H1 (cell line): ENCODE data around the gene SSB. TPM values are rescaled to one million over a fixed set of nuclear protein-coding genes. Genes with fewer than 3 reads are reported as not detected.

Experiments used
- CTCF ChIA-PET: fragments of 300-600 bp; sonication (Branson Sonifier 250); formaldehyde crosslinking; loops from one replicate; lab custom pipeline; 2021; ENCODE audit not compliant: partially characterized antibody; lab: Charles Lee
- POLR2A ChIA-PET: fragments of 300-600 bp; sonication (Branson Sonifier 250); formaldehyde crosslinking; loops from one replicate; lab custom pipeline; 2021; ENCODE audit warnings: inconsistent platforms; ENCODE audit not compliant: partially characterized antibody; lab: Charles Lee
- DNase-seq, 2 experiments: peaks; one replicate each; pipeline versions ENCODE4 v3.0.0 to v3.0.0-alpha.2; 2010 to 2022; ENCODE audit warnings: low spot score in 2 of 2, low read depth in 1 of 2, mixed read lengths in 1 of 2
- FAIRE-seq: peaks from 2 replicates; lab custom pipeline; 2011; peaks lifted over from hg19 to GRCh38; lab: Jason Lieb, UNC
- H2AFZ ChIP-seq: 2 replicates; pipeline ENCODE4 v1.8.1; 2012; ENCODE audit warnings: low read length, inconsistent platforms
- H2AK5ac ChIP-seq: 2 replicates; pipeline ENCODE4 v1.6.1; 2013; ENCODE audit warnings: low read depth, low read length
- H2BK120ac ChIP-seq: replicated peaks from 2 replicates; pipeline ENCODE3; 2013; ENCODE audit warnings: low read depth, low read length, inconsistent platforms
- H2BK12ac ChIP-seq: 2 replicates; pipeline ENCODE4 v1.6.1; 2013; ENCODE audit warnings: low read depth, low read length
- H2BK15ac ChIP-seq: 2 replicates; pipeline ENCODE4 v1.6.1; 2013; ENCODE audit warnings: low read length
- H2BK20ac ChIP-seq: 2 replicates; pipeline ENCODE4 v1.6.1; 2013; ENCODE audit warnings: low read length
- H2BK5ac ChIP-seq: 2 replicates; pipeline ENCODE4 v1.6.1; 2013; ENCODE audit warnings: low read depth, low read length
- H3K14ac ChIP-seq: 2 replicates; pipeline ENCODE4 v1.6.1; 2013; ENCODE audit warnings: inconsistent platforms; ENCODE audit not compliant: insufficient read length
- H3K18ac ChIP-seq: 2 replicates; pipeline ENCODE4 v1.6.1; 2013; ENCODE audit warnings: low read length; ENCODE audit errors: extremely low read depth
- H3K23ac ChIP-seq: 2 replicates; pipeline ENCODE4 v1.6.1; 2013; ENCODE audit warnings: inconsistent platforms; ENCODE audit not compliant: insufficient read length
- H3K23me2 ChIP-seq: 2 replicates; pipeline ENCODE4 v1.6.1; 2013; ENCODE audit warnings: low read depth, low read length
- H3K27ac ChIP-seq: 2 replicates; pipeline ENCODE4 v1.6.1; 2011; ENCODE audit warnings: low read depth, low read length, inconsistent platforms
- H3K27me3 ChIP-seq, 4 experiments: replicated peaks in 1 of 4; 1 replicate in 1 of 4; 2 replicates in 3 of 4; pipeline versions ENCODE4 v1.6.1 to v1.8.1; 2011 to 2013; ENCODE audit warnings: low read length in 3 of 4, mild to moderate bottlenecking in 3 of 4, inconsistent platforms in 2 of 4, mixed read lengths in 2 of 4, moderate library complexity in 1 of 4; ENCODE audit not compliant: control insufficient read depth in 3 of 4, insufficient read depth in 3 of 4; ENCODE audit errors: extremely low read depth in 1 of 4
- H3K36me3 ChIP-seq, 4 experiments: 2 replicates each; pipeline versions ENCODE4 v1.6.1 to v1.8.1; 2011 to 2013; ENCODE audit warnings: mild to moderate bottlenecking in 4 of 4, low read length in 3 of 4, moderate library complexity in 2 of 4, control low read depth in 1 of 4, inconsistent platforms in 1 of 4; ENCODE audit not compliant: insufficient read depth in 4 of 4, control insufficient read depth in 2 of 4
- H3K4ac ChIP-seq: replicated peaks from 2 replicates; pipeline ENCODE3; 2013; ENCODE audit warnings: low read length, low read depth, mixed read lengths, inconsistent platforms; ENCODE audit not compliant: insufficient read length
- H3K4me1 ChIP-seq, 4 experiments: replicated peaks in 1 of 4; 1 replicate in 1 of 4; 2 replicates in 3 of 4; pipeline versions ENCODE4 v1.6.1 to v1.8.1; 2011 to 2013; ENCODE audit warnings: low read length in 3 of 4, inconsistent platforms in 2 of 4, mixed read lengths in 1 of 4; ENCODE audit not compliant: insufficient read depth in 4 of 4, control insufficient read depth in 3 of 4
- H3K4me2 ChIP-seq, 2 experiments: 2 replicates each; pipeline versions ENCODE4 v1.6.1 to v1.8.1; 2011 to 2013; ENCODE audit warnings: low read depth in 2 of 2, low read length in 2 of 2, control low read depth in 1 of 2, inconsistent platforms in 1 of 2, mild to moderate bottlenecking in 1 of 2; ENCODE audit not compliant: insufficient read depth in 1 of 2
- H3K4me3 ChIP-seq, 4 experiments: fragments of 200-600, 300-600 bp in 1 of 4; sonication (generic), shearing (Covaris generic), sonication (Bioruptor Twin) in 1 of 4; 2 replicates each; pipeline versions ENCODE4 v1.5.1 to v1.8.1; 2011 to 2016; ENCODE audit warnings: low read length in 4 of 4, low read depth in 3 of 4, control low read depth in 2 of 4, inconsistent platforms in 2 of 4, mild to moderate bottlenecking in 2 of 4, mixed read lengths in 1 of 4, moderate library complexity in 1 of 4; ENCODE audit not compliant: insufficient read depth in 2 of 4; ENCODE audit errors: extremely low read depth in 1 of 4
- H3K56ac ChIP-seq: replicated peaks from 2 replicates; pipeline ENCODE3; 2013; ENCODE audit warnings: low read depth, mild to moderate bottlenecking, mixed read lengths, low read length, inconsistent platforms; ENCODE audit not compliant: insufficient read length
- H3K79me1 ChIP-seq: 2 replicates; pipeline ENCODE4 v1.6.1; 2013; ENCODE audit warnings: low read depth, low read length, control low read depth
- H3K79me2 ChIP-seq, 2 experiments: 2 replicates each; pipeline versions ENCODE4 v1.6.1 to v1.8.1; 2012 to 2013; ENCODE audit warnings: low read length in 2 of 2, mild to moderate bottlenecking in 2 of 2, inconsistent platforms in 1 of 2; ENCODE audit not compliant: insufficient read depth in 2 of 2, control insufficient read depth in 1 of 2
- H3K9ac ChIP-seq, 4 experiments: replicated peaks in 1 of 4; 1 replicate in 1 of 4; 2 replicates in 3 of 4; pipeline versions ENCODE4 v1.6.1 to v1.8.1; 2011 to 2013; ENCODE audit warnings: low read depth in 3 of 4, low read length in 3 of 4, control low read depth in 2 of 4, mild to moderate bottlenecking in 2 of 4, moderate library complexity in 2 of 4, inconsistent platforms in 1 of 4; ENCODE audit errors: extremely low read depth in 1 of 4
- H3K9me3 ChIP-seq, 2 experiments: 2 replicates each; pipeline versions ENCODE4 v1.6.1 to v1.8.1; 2012 to 2013; ENCODE audit warnings: mild to moderate bottlenecking in 2 of 2, moderate library complexity in 2 of 2, control low read depth in 1 of 2, inconsistent platforms in 1 of 2, low read depth in 1 of 2, low read length in 1 of 2, mixed read lengths in 1 of 2; ENCODE audit not compliant: insufficient read depth in 2 of 2
- H4K20me1 ChIP-seq, 2 experiments: replicated peaks in 1 of 2; 2 replicates each; pipeline versions ENCODE3 to v1.8.1; 2011 to 2013; ENCODE audit warnings: inconsistent platforms in 2 of 2, low read length in 2 of 2, mild to moderate bottlenecking in 1 of 2; ENCODE audit not compliant: insufficient read depth in 2 of 2, control insufficient read depth in 1 of 2
- H4K5ac ChIP-seq: 2 replicates; pipeline ENCODE4 v1.6.1; 2013; ENCODE audit warnings: low read length, low read depth, mixed read lengths, inconsistent platforms; ENCODE audit not compliant: insufficient read length
- H4K8ac ChIP-seq: 2 replicates; pipeline ENCODE4 v1.8.0; 2013; ENCODE audit warnings: mild to moderate bottlenecking, moderate library complexity, low read length, inconsistent platforms; ENCODE audit not compliant: insufficient read depth; ENCODE audit errors: extremely low read depth
- H4K91ac ChIP-seq: replicated peaks from 2 replicates; pipeline ENCODE3; 2013; ENCODE audit warnings: low read length, mixed read lengths, inconsistent platforms; ENCODE audit not compliant: insufficient read length
- JUND ChIP-seq: IDR thresholded peaks from 2 replicates; pipeline ENCODE4 v1.6.1; 2011; ENCODE audit warnings: mild to moderate bottlenecking, improper control_type of control experiment, low read length
- KDM4A ChIP-seq: IDR thresholded peaks from one replicate; pipeline ENCODE4 v1.7.1; 2012; ENCODE audit warnings: low read depth, mild to moderate bottlenecking, moderate library complexity, low read length, inconsistent platforms; ENCODE audit not compliant: severe bottlenecking
- KDM5A ChIP-seq: fragments of 200-600 bp; IDR thresholded peaks from 2 replicates; pipeline ENCODE4 v1.7.1; 2012; ENCODE audit warnings: mild to moderate bottlenecking, low read length, inconsistent platforms, mixed read lengths
- NANOG ChIP-seq: IDR thresholded peaks from 2 replicates; pipeline ENCODE4 v1.6.1; 2011; ENCODE audit warnings: low read length, low read depth, mild to moderate bottlenecking, inconsistent platforms; ENCODE audit not compliant: insufficient read depth, poor library complexity, severe bottlenecking
- PHF8 ChIP-seq: fragments of 200-600 bp; sonication (generic); conservative IDR thresholded peaks from 2 replicates; pipeline ENCODE4 v1.7.1; 2012; ENCODE audit warnings: low read depth, mild to moderate bottlenecking, inconsistent platforms, low read length, moderate library complexity
- SP4 ChIP-seq: IDR thresholded peaks from 2 replicates; pipeline ENCODE4 v1.6.1; 2012; ENCODE audit warnings: low read length, inconsistent platforms
- TBP ChIP-seq: IDR thresholded peaks from 2 replicates; pipeline ENCODE4 v1.6.1; 2011; ENCODE audit warnings: low read depth, low read length, improper control_type of control experiment
- WGBS, 2 experiments: shearing (Covaris generic) in 1 of 2; methylation state at CpG; one replicate each; pipeline versions ENCODE4 v1.1.6 to v1.1.7; 2013 to 2015; ENCODE audit warnings: low lambda C conversion rate in 2 of 2, mixed read lengths in 2 of 2, inconsistent platforms in 1 of 2, low coverage in 1 of 2, missing lambda C conversion rate in 1 of 2; ENCODE audit not compliant: insufficient replicate concordance in 2 of 2, insufficient coverage in 1 of 2, insufficient read length in 1 of 2; ENCODE audit errors: extremely low coverage in 1 of 2, missing lambda C conversion rate in 1 of 2; 5-methylcytosine and 5-hydroxymethylcytosine counted together
- polyA plus RNA-seq, 7 experiments: library from polyadenylated mRNA; depleted of rRNA in 3 of 7; stranded (reverse) in 5 of 7; unstranded in 2 of 7; fragments of >200 nt in 5 of 7; fragments of 200-250 nt in 2 of 7; gene quantifications; 1 replicate in 5 of 7; 2 replicates in 1 of 7; 4 replicates in 1 of 7; pipeline versions ENCODE4 v1.2.1 to v1.2.3, GENCODE V29; 2011 to 2013; ENCODE audit warnings: missing spikeins in 2 of 7, mixed read lengths in 2 of 7
- total RNA-seq: library from RNA; stranded (reverse); fragmentation: NEBNext Ultra II Directional; extraction: Animal tissue kit (Norgen Biotek cat#: 25700); gene quantifications from 2 replicates; pipeline ENCODE4 v1.2.1, GENCODE V29; 2021
- TF ChIP-seq, protein P1 (sequence below): IDR thresholded peaks from 2 replicates; pipeline ENCODE4 v1.6.1; 2011; ENCODE audit warnings: low read depth, mild to moderate bottlenecking, low read length; ENCODE audit not compliant: insufficient read depth

SSB gene
- total and polyA plus RNA-seq, 2 of the 8 experiments (the other 6 are each of a cell fraction or from before 2014, with no cell fraction given): 60.8 to 270 TPM

DNA sequence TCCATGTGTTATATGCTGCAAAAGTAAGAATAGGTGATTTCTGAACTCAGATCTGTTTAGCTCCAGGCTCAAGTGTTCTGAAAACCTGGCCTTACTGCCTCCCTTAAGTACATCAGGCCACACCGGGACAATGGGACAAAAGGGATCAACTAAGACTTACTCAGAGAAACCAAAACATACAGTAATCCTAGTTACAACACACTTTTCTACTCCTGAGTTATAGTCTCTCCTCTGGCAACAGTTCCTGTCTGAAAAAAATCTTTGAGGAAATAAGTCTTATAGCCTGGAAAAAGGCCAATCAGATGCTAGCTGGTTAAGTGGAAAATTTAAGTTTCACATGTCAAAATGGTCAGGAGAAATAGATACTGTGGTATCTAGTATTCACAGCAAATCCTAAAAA lies 20.4 kb downstream of the SSB start:
- Histone ChIP-seq H2AK5ac (no peak overlapping the region), H3K56ac (no peak overlapping the region), H3K27ac (no peak overlapping the region), H3K9ac (no peak overlapping the region), H2AFZ (no peak overlapping the region), H3K9me3 (no peaks in the 10 kb centered on the region), H3K27me3 (no peaks in the 10 kb centered on the region), H4K8ac (no peak overlapping the region), H3K79me2 (peaks cover 0 to 10% of the 10 kb centered on the region in 2 experiments; a peak in 2 of 4 replicates), H2BK12ac (no peak overlapping the region), H4K20me1 (no peaks in the 10 kb centered on the region), H3K14ac (no peak overlapping the region), H3K23me2 (peaks cover 3% of the 10 kb centered on the region; the same call in 1 of the 2 replicates), H3K36me3 (peaks cover 2 to 56% (median 21%) of the 10 kb centered on the region in 4 experiments; a peak in 6 of 8 replicates), H3K4me2 (no peak overlapping the region), H3K79me1 (peaks cover 2% of the 10 kb centered on the region; the same call in 1 of the 2 replicates), H3K4me3 (no peak overlapping the region), H2BK15ac (no peak overlapping the region), H3K23ac (no peak overlapping the region), H2BK20ac (no peak overlapping the region), H3K18ac (no peak overlapping the region), H4K91ac (no peak overlapping the region), H3K4me1 (peaks cover 0 to 3% (median 1%) of the 10 kb centered on the region in 4 experiments; a peak in 2 of 7 replicates), H2BK5ac (no peak overlapping the region), H2BK120ac (no peak overlapping the region), H3K4ac (no peak overlapping the region), H4K5ac (no peak overlapping the region)
- no peak for DNase-seq
- ChIA-PET POLR2A (interaction anchor here (1.2 to 1.7 kb wide), 3 partner anchors 10 to 19 kb away, joined by 3 to 5 read pairs (median 3); no protein-coding TSS in a partner anchor), CTCF (interaction anchor here (0.9 to 1.8 kb wide), 3 partner anchors 10 to 130 kb away, joined by 3 to 5 read pairs (median 3); no protein-coding TSS in a partner anchor)
- FAIRE-seq: no peak
- TF ChIP-seq TBP (no peak), SP4 (no peak), JUND (no peak), KDM5A (no peak), PHF8 (no peak), NANOG (no peak), KDM4A (no peak)
- TF ChIP-seq, protein P1, sequence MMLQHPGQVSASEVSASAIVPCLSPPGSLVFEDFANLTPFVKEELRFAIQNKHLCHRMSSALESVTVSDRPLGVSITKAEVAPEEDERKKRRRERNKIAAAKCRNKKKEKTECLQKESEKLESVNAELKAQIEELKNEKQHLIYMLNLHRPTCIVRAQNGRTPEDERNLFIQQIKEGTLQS: no peak
- WGBS, 2 experiments: 88% methylated on average over 1 of the region's 1 CpG; no CpG with 5 or more reads in 1 of the 2 experiments
